IPS-15b (cell line): Measurements from ENCODE around the gene FAM149B1.
"Not testable (repeated sequence)": the region's sequence is repeated elsewhere in the genome, so short reads cannot be mapped to it uniquely, and the experiment has no call there.

Experiments used
- H3K27me3 ChIP-seq: one replicate; pipeline ENCODE4 v1.6.1; 2013; ENCODE audit warnings: low read length; ENCODE audit not compliant: control insufficient read depth, insufficient read depth
- H3K36me3 ChIP-seq: one replicate; pipeline ENCODE4 v1.6.1; 2013; ENCODE audit warnings: low read length; ENCODE audit not compliant: control insufficient read depth, insufficient read depth
- H3K4me1 ChIP-seq: one replicate; pipeline ENCODE4 v1.6.1; 2013; ENCODE audit warnings: mild to moderate bottlenecking, low read length; ENCODE audit not compliant: control insufficient read depth, insufficient read depth
- H3K4me3 ChIP-seq: one replicate; pipeline ENCODE4 v1.5.1; 2013; ENCODE audit warnings: low read depth, low read length
- H3K9ac ChIP-seq: one replicate; pipeline ENCODE4 v1.6.1; 2013; ENCODE audit warnings: low read depth, mild to moderate bottlenecking, low read length
- H3K9me3 ChIP-seq: one replicate; pipeline ENCODE4 v1.6.1; 2013; ENCODE audit warnings: mild to moderate bottlenecking, low read length; ENCODE audit not compliant: control insufficient read depth, insufficient read depth

Gene FAM149B1

GRCh38 chr10:73167783-73168464 lies at the start of gene FAM149B1, which contains the start of gene ECD:
Gene FAM149B1, plus strand, starts transcription at chr10:73168119. Its CDS starts 221 bp downstream, at chr10:73168340.
Gene ECD, minus strand, starts transcription at chr10:73168008. Its CDS starts 4,071 bp downstream, at chr10:73163937.
- H3K4me3 ChIP-seq: peak within 1 kb of the TSS; percentile 100
- H3K9me3 ChIP-seq: no peaks in the 10 kb centered on the region
- H3K9ac ChIP-seq: peak within 1 kb of the TSS; percentile 94
- H3K4me1 ChIP-seq: no peaks in the 10 kb centered on the region
- no peaks in the 10 kb centered on the region for H3K27me3 ChIP-seq
- no peaks in the 10 kb centered on the region for H3K36me3 ChIP-seq

DNA sequence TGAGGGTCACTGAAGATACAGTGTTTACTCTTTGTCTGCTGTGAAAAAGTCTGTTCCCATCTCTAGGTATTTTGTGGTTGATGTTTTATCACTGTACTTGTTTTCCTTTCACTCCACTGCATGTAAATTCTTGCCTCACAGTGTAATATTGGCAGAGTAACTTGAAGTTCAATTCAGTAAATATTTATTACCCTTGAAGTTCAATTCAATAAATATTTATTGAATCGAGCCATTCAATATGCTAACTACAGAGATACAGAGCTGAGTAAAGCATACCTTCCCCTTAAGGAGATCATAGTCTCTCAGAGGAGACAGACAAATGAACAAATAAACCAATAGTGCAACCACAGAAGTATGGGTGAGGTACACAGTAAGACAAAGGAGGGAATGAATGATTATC lies 48.5 kb upstream of the FAM149B1 start:
- Histone ChIP-seq H3K9me3 (no peaks in the 10 kb centered on the region), H3K4me3 (no peak overlapping the region), H3K27me3 (no peaks in the 10 kb centered on the region), H3K36me3 (peaks cover 4% of the 10 kb centered on the region), H3K4me1 (peaks cover 3% of the 10 kb centered on the region), H3K9ac (no peak overlapping the region)

- Histone ChIP-seq H3K9me3 (no peaks in the 10 kb centered on the region), H3K4me3 (no peak overlapping the region), H3K36me3 (peaks cover 4% of the 10 kb centered on the region), H3K27me3 (no peaks in the 10 kb centered on the region), H3K9ac (no peak overlapping the region), H3K4me1 (peaks cover 3% of the 10 kb centered on the region)
These were observed 48.0 kb upstream of the FAM149B1 start for GRCh38 chr10:73119952-73120351.

DNA sequence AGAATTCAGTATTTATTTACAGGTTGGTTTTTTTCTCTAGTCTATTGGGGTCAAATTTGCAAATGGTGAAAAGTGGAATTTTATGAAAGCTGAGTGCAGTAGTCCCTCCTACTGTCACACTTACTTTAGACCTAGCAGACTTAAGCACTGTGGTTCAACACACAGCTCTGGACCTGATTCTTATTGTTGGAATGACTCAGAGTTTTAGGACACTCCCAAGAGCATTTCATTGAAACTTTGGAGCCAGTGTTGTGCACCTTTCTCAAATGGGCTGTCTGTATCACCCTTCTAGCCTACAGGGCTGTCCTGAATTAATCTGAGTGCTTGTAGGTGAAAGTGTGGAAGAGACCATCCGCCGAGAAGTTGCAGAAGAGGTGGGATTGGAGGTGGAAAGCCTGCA lies 41.6 kb upstream of the FAM149B1 start:
- Histone ChIP-seq H3K9ac (no peak overlapping the region), H3K9me3 (no peaks in the 10 kb centered on the region)

DNA sequence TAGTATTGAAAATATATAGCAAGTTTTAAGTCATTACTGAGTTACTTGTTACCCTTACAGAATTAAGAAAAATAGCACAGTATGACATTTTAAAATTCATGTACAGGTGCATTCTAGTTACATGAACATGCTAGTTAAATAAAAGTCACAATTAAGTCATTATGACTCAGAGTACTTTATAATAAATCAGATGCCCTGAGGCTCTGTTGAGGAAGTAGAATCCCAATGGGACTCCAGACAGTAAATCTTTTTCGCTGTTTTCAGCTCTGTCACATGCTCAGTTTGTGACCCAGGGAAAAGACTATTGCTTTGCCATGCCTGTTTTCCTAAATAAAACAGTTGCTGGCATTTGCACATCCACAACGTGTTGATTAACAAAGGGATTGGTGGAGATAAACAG lies 36.6 kb upstream of the FAM149B1 start:
- Histone ChIP-seq H3K36me3 (peaks cover 11% of the 10 kb centered on the region), H3K9me3 (no peaks in the 10 kb centered on the region), H3K9ac (no peak overlapping the region), H3K4me1 (no peaks in the 10 kb centered on the region), H3K4me3 (no peak overlapping the region), H3K27me3 (no peaks in the 10 kb centered on the region)

More for the DNA sequence above, 41.6 kb upstream of the FAM149B1 start:
- Histone ChIP-seq H3K36me3 (peaks cover 7% of the 10 kb centered on the region), H3K4me3 (no peak overlapping the region), H3K4me1 (no peaks in the 10 kb centered on the region), H3K27me3 (no peaks in the 10 kb centered on the region)

GRCh38 chr10:73131913-73132686 lies 35.8 kb upstream of the FAM149B1 start:
- H3K36me3 ChIP-seq: peaks cover 14% of the 10 kb centered on the region
- no peaks in the 10 kb centered on the region for H3K27me3 ChIP-seq
- H3K9ac ChIP-seq: no peak overlapping the region
- no peak overlapping the region for H3K4me3 ChIP-seq
- no peaks in the 10 kb centered on the region for H3K4me1 ChIP-seq
- no peaks in the 10 kb centered on the region for H3K9me3 ChIP-seq

- Histone ChIP-seq H3K9me3 (no peaks in the 10 kb centered on the region), H3K36me3 (peaks cover 14% of the 10 kb centered on the region), H3K4me3 (no peak overlapping the region), H3K9ac (no peak overlapping the region), H3K27me3 (no peaks in the 10 kb centered on the region), H3K4me1 (no peaks in the 10 kb centered on the region)
These were observed 33.2 kb upstream of the FAM149B1 start for GRCh38 chr10:73134727-73135126.

DNA sequence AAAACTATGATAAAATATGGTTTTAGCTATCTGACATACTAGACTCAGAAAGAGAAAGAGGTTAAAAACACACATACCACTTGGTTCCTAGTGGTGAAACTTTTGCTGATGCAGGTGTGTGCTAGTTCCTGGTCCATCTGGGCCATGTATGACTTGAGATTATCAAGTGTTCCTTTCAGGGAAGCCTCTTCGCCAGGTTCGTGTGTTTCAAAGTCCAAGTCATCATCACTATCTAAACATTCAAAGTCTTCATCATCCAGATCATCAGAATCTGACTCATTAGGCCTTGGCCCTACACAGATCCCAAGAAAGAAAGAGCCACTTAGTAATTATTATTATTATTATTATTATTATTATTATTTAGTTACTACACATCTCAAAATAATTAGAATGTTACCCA lies 31.3 kb upstream of the FAM149B1 start:
- no peaks in the 10 kb centered on the region for H3K4me1 ChIP-seq
- H3K9ac ChIP-seq: no peak overlapping the region
- H3K9me3 ChIP-seq: no peaks in the 10 kb centered on the region
- no peak overlapping the region for H3K4me3 ChIP-seq
- peaks cover 16% of the 10 kb centered on the region for H3K36me3 ChIP-seq
- H3K27me3 ChIP-seq: no peaks in the 10 kb centered on the region

- Histone ChIP-seq H3K27me3 (no peaks in the 10 kb centered on the region), H3K36me3 (peaks cover 15% of the 10 kb centered on the region), H3K4me1 (no peaks in the 10 kb centered on the region), H3K4me3 (no peak overlapping the region), H3K9ac (no peak overlapping the region), H3K9me3 (no peaks in the 10 kb centered on the region)
These were observed 28.7 kb upstream of the FAM149B1 start for GRCh38 chr10:73139251-73139650.

DNA sequence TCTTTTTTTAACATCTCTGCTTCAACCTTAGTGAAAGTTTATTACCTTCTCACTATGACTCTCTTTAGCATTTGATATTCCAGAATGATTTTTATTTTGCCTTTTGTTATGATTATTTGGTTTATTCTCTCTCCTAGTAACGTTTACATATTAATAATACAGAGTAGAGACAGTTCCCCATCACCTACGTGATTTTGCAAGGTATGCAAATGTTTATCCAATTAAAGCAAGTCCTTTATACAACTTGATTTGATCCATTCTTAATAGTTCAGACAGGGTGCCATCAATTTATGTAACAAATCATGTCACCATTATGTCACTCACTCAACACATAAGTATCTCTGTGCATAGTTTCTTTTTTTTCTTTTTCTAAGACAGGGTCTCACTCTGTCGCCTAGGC lies 26.3 kb upstream of the FAM149B1 start:
- no peak overlapping the region for H3K4me3 ChIP-seq
- peaks cover 11% of the 10 kb centered on the region for H3K36me3 ChIP-seq
- H3K27me3 ChIP-seq: no peaks in the 10 kb centered on the region
- H3K9me3 ChIP-seq: no peaks in the 10 kb centered on the region
- H3K9ac ChIP-seq: no peak overlapping the region
- H3K4me1 ChIP-seq: no peaks in the 10 kb centered on the region

DNA sequence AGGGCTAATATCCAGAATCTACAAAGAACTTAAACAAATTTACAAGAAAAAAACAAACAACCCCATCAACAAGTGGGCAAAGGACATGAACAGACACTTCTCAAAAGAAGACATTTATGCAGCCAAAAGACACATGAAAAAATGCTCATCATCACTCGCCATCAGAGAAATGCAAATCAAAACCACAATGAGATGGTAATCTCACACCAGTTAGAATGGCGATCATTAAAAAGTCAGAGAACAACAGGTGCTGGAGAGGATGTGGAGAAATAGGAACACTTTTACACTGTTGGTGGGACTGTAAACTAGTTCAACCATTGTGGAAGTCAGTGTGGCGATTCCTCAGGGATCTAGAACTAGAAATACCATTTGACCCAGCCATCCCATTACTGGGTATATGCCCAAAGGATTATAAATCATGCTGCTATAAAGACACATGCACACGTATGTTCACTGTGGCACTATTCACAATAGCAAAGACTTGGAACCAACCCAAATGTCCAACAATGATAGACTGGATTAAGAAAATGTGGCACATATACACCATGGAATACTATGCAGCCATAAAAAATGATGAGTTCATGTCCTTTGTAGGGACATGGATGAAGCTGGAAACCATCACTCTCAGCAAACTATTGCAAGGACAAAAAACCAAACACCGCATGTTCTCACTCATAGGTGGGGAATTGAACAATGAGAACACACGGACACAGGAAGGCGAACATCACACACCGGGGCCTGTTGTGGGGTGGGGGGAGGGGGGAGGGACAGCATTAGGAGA lies 17.1 kb upstream of the FAM149B1 start:
- not testable (repeated sequence) for H3K4me3 ChIP-seq, H3K36me3 ChIP-seq, H3K9ac ChIP-seq, H3K27me3 ChIP-seq, H3K9me3 ChIP-seq, H3K4me1 ChIP-seq
